Measurements from ENCODE around the gene N4BP2L2.

GRCh38 chr13:32419862-32420261 lies 118.7 kb downstream of the N4BP2L2 start:
- no peak for TF ChIP-seq CTCF (IDR thresholded peaks at IDR 0.05)
- no peak for TF ChIP-seq POLR2A (IDR thresholded peaks at IDR 0.05)
- no peak for TF ChIP-seq POLR2AphosphoS5 (IDR thresholded peaks at IDR 0.05)
